Coronary artery (tissue), 2 donors: Measurements from ENCODE around the gene SLC23A2.

Experiments
- DNase-seq: peaks from one replicate; pipeline ENCODE4 v3.0.0-alpha.2; 2017; ENCODE audit warnings: low spot score
- H3K27ac ChIP-seq, 2 donors: fragments of 200-600 bp; sonication (generic); one replicate each; pipeline ENCODE4 v1.5.1; 2016 to 2019
- H3K4me3 ChIP-seq: fragments of 200-600 bp; sonication (generic); 2 replicates; pipeline ENCODE4 v1.5.1; 2016; ENCODE audit warnings: mild to moderate bottlenecking, moderate library complexity
- TF ChIP-seq, protein P1 (sequence below): fragments of 200-600 bp; sonication (generic); IDR thresholded peaks from one replicate; pipeline ENCODE4 v1.5.1; 2019; ENCODE audit warnings: antibody characterized with exemption

The SLC23A2 gene

DNA sequence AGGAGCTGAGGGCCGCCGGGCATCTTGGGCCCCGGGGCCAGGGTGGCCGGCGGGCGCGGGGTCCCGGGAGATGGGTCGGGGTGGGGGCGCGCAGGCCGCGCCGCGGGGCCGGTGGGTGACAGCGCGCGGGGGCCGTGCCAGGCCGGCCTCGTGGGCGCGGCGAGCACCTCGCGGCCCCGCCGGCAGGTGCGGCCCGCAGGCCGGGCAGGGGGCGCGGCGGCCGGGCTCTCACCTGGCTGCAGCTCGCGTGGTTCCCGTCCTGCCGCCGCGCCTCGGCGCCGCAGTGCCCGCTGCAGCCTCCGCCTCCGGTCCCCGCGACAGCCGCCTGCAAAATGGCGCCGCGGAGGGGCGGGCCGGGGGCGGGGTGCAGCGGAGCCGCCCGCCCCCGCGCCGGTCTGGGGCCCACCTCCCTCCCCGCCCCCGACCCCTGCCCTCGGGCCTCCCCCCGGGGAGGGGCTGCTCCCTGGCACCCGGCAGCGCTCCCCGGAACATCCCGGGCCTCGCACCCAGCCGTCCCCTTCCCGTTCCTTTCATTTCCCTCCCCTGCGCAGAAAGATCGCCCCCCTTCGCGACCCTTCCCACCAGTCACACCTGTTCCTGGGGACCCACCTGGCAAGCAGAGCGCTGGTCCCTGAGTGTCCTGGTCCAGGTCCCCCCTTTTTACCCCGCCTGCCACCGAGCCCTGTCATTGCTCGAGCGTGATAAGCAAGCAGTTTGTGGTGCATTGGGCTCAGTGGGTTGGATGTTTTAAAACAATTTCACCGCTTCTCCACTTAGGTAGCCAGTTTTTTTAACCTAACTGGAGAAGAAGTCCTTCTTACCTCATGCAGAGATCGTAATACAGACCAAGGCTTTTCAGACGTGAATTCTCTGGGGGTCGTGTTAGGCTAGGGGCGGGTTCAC, at the start of gene SLC23A2:
SLC23A2 (minus strand) TSS at position 337 of the 903 bp plus-strand sequence. CDS start 68,948 bp downstream, outside the sequence.
- TF ChIP-seq, protein P1, sequence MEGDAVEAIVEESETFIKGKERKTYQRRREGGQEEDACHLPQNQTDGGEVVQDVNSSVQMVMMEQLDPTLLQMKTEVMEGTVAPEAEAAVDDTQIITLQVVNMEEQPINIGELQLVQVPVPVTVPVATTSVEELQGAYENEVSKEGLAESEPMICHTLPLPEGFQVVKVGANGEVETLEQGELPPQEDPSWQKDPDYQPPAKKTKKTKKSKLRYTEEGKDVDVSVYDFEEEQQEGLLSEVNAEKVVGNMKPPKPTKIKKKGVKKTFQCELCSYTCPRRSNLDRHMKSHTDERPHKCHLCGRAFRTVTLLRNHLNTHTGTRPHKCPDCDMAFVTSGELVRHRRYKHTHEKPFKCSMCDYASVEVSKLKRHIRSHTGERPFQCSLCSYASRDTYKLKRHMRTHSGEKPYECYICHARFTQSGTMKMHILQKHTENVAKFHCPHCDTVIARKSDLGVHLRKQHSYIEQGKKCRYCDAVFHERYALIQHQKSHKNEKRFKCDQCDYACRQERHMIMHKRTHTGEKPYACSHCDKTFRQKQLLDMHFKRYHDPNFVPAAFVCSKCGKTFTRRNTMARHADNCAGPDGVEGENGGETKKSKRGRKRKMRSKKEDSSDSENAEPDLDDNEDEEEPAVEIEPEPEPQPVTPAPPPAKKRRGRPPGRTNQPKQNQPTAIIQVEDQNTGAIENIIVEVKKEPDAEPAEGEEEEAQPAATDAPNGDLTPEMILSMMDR, result no peak
- Histone ChIP-seq H3K4me3 (peak within 1 kb of the TSS; percentile 98), H3K27ac (peak within 1 kb of the TSS; percentile 16 to 61)
- DNase-seq, result no peak

DNA sequence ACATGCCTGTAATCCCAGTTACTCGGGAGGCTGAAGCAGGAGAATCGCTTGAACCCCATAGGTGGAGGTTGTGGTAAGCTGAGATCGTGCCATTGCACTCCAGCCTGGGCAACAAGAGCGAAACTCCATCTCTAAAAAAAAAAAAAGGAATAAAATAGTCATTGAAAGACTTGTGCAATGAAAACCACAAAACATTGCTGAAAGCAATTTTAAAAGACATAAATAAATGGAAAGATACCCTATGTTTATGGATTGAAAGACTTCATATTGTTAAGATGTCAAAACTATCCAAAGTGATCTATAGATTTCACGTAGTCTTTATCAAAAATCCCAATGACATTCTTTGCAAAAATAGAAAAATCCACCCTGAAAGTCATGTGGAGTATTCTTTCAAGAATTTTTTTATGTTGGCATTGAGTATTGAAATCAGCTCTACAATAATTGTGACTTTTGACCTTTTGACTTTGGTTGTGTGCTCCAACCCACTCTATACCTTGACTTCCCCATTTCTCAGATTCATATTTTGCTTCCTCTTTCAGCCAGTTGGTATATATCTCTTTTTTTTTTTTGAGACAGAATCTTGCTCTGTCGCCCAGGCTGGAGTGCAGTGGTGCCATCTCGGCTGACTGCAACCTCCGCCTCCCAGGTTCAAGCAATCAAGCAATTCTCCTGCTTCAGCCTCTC, 45.5 kb upstream of the SLC23A2 start:
- TF ChIP-seq, protein P1, result no peak
- H3K27ac ChIP-seq, result no peak overlapping the region
- no peak for DNase-seq
- H3K4me3 ChIP-seq, result no peak overlapping the region

DNA sequence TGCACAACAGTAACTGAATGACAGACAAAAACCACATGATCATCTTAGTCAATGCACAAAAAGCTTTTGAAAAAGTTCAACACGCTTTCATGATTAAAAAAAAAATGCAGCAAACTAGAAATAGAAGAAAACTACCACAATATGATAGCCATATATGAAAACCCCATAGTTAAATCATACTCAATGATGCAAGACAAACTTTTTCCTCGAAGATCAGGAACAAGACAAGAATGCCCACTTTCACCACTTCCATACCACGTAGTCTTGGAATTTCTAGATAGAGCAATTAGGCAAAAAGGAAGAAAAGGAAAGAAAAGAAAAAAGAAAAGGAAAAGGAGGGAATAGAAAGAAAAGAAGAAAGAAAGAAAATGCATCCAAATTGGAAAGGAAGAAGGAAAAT, 44.6 kb upstream of the SLC23A2 start:
- DNase-seq, result no peak
- Histone ChIP-seq H3K27ac (no peak overlapping the region), H3K4me3 (no peak overlapping the region)
- TF ChIP-seq, protein P1, result no peak

DNA sequence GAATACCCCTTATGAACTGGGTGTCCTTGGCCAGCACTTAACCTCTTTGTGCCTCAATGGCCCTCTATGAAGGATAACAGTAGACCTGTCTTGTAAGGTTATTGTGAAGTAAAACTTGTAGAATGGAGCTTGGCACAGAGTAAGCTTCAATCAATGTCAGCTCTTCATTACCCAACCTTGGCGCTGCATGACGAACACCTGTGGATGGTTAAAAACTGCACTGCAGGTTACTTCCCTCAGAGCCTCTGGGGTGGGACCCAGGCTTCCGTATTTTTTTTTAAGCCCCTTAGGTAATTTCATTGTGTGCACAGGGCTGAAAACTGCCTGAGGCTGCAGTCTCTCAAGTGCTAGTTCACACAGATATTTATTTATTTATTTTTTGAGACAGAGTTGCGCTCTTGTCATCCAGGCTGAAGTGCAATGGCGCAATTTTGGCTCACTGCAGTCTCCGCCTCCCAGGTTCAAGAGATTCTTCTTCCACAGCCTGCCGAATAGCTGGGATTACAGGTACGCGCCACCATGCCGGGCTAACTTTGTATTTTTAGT, 42.8 kb upstream of the SLC23A2 start:
- Histone ChIP-seq H3K27ac (no peak overlapping the region), H3K4me3 (no peak overlapping the region)
- TF ChIP-seq, protein P1, result no peak
- no peak for DNase-seq

DNA sequence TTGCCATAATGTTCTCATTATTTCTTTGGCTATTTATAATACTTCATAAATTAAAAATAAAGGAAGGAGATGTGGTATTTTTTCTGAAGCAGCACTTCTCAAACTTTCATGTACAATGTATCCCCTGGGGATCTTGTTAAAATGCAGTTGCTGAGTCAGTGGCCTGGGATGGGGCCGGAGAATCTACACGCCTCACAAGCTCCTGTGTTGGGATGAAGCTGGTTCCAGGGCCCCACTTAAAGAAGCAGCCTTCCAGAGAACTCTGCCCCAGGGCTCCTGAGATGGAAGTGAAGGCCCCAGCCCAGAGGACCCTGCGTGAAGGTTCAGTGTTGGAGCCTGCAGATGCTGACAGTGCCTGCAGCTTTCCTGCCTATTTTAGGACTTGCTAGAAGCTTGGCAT, 40.1 kb upstream of the SLC23A2 start:
- TF ChIP-seq, protein P1, result no peak
- H3K27ac ChIP-seq, result no peak overlapping the region
- H3K4me3 ChIP-seq, result no peak overlapping the region
- no peak for DNase-seq

DNA sequence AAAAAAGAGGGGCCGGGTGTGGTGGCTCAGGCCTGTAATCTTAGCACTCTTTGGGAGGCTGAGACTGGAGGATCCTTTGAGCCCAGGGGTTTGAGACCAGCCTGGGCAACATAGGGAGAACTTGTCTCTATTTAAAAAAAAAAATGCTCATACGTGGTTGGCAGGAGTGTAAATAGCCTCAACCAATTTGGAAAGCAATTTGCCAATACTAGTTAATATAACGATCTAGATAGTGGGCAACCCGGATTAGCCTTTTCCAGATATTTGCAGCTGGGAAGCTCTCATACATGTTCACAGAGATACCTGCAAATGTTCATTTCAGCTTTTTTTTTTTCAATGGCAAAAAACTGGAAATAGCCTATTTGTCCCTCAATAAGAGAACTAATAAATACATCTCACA, 39.0 kb upstream of the SLC23A2 start:
- DNase-seq, result no peak

More for the DNA sequence above, 39.0 kb upstream of the SLC23A2 start:
- Histone ChIP-seq H3K27ac (no peak overlapping the region), H3K4me3 (no peak overlapping the region)
- TF ChIP-seq, protein P1, result no peak
